GM23338 (cell line): ENCODE results near the gene EIF4E. TPM values are rescaled to one million over a fixed set of nuclear protein-coding genes. Genes with fewer than 3 reads are reported as not detected.

Source experiments
- ATAC-seq: fragments of 200-7000 bp; cut with Tn5 transposase; 3 replicates; pipeline ENCODE4 v1.9.1; 2020
- DNase-seq: peaks from one replicate; pipeline ENCODE4 v3.0.0-alpha.2; 2015; ENCODE audit warnings: low spot score
- H2AFZ ChIP-seq: fragments of 200-600 bp; sonication (generic); 2 replicates; pipeline ENCODE4 v1.8.0; 2016; ENCODE audit warnings: antibody characterized with exemption, mild to moderate bottlenecking, moderate library complexity
- H3F3A ChIP-seq: fragments of 200-600 bp; sonication (generic); replicated peaks from 2 replicates; pipeline ENCODE4 v1.8.0; 2017; ENCODE audit warnings: antibody characterized with exemption, mixed run types, low read depth
- H3K27ac ChIP-seq: fragments of 200-600 bp; sonication (generic); 2 replicates; pipeline ENCODE4 v1.6.1; 2016; ENCODE audit warnings: low read depth
- H3K27me3 ChIP-seq: fragments of 200-600 bp; sonication (generic); 2 replicates; pipeline ENCODE4 v1.8.0; 2016; ENCODE audit warnings: mild to moderate bottlenecking, mixed run types, moderate library complexity; ENCODE audit not compliant: insufficient read depth
- H3K36me3 ChIP-seq: fragments of 200-600 bp; sonication (generic); 2 replicates; pipeline ENCODE4 v1.8.0; 2016; ENCODE audit warnings: mild to moderate bottlenecking; ENCODE audit not compliant: insufficient read depth
- H3K4me1 ChIP-seq: fragments of 200-600 bp; sonication (generic); 2 replicates; pipeline ENCODE4 v1.8.0; 2016; ENCODE audit warnings: mild to moderate bottlenecking, moderate library complexity; ENCODE audit not compliant: insufficient read depth
- H3K4me2 ChIP-seq: fragments of 200-600 bp; sonication (generic); 2 replicates; pipeline ENCODE4 v1.7.1; 2017; ENCODE audit warnings: mixed run types
- H3K4me3 ChIP-seq: fragments of 200-600 bp; sonication (generic); 2 replicates; pipeline ENCODE4 v1.6.1; 2016; ENCODE audit warnings: mixed run types
- H3K79me2 ChIP-seq: fragments of 200-600 bp; sonication (generic); replicated peaks from 2 replicates; pipeline ENCODE4 v1.8.0; 2017; ENCODE audit warnings: mild to moderate bottlenecking; ENCODE audit not compliant: insufficient read depth
- H3K9me2 ChIP-seq: fragments of 200-600 bp; sonication (generic); 2 replicates; pipeline ENCODE4 v1.8.0; 2017; ENCODE audit not compliant: insufficient read depth
- H4K20me1 ChIP-seq: fragments of 200-600 bp; sonication (generic); replicated peaks from 2 replicates; pipeline ENCODE4 v1.8.0; 2017; ENCODE audit warnings: mild to moderate bottlenecking; ENCODE audit not compliant: insufficient read depth
- H3K27ac Mint-ChIP-seq: 2 replicates; pipeline ENCODE4 v1.8.0; 2020; ENCODE audit warnings: inconsistent platforms, mild to moderate bottlenecking, moderate library complexity, mixed read lengths
- H3K27me3 Mint-ChIP-seq: 3 replicates; pipeline ENCODE4 v1.8.0; 2022; ENCODE audit warnings: low read depth, mild to moderate bottlenecking, moderate library complexity, mixed read lengths, inconsistent platforms; ENCODE audit not compliant: insufficient read depth, poor library complexity
- H3K36me3 Mint-ChIP-seq: 3 replicates; pipeline ENCODE4 v1.8.0; 2021; ENCODE audit warnings: low read depth, mild to moderate bottlenecking, inconsistent platforms, moderate library complexity, mixed read lengths
- H3K4me1 Mint-ChIP-seq: 3 replicates; pipeline ENCODE4 v1.8.0; 2020; ENCODE audit warnings: mild to moderate bottlenecking, inconsistent platforms, mixed read lengths
- H3K4me3 Mint-ChIP-seq: 3 replicates; pipeline ENCODE4 v1.8.0; 2021; ENCODE audit warnings: moderate library complexity, mild to moderate bottlenecking, inconsistent platforms, mixed read lengths
- H3K9me3 Mint-ChIP-seq: 3 replicates; pipeline ENCODE4 v1.8.0; 2020; ENCODE audit warnings: moderate library complexity, mild to moderate bottlenecking, inconsistent platforms, mixed read lengths
- EZH2 ChIP-seq: fragments of 200-600 bp; sonication (generic); IDR thresholded peaks from one replicate; pipeline ENCODE4 v1.8.0; 2017; ENCODE audit warnings: antibody characterized with exemption, mild to moderate bottlenecking, low read depth; ENCODE audit not compliant: unreplicated experiment
- EZH2phosphoT487 ChIP-seq: fragments of 200-600 bp; sonication (generic); IDR thresholded peaks from one replicate; pipeline ENCODE4 v1.8.1; 2018; ENCODE audit warnings: antibody characterized with exemption; ENCODE audit not compliant: unreplicated experiment
- NANOG ChIP-seq: IDR thresholded peaks from 2 replicates; pipeline ENCODE4 v1.6.1; 2016; ENCODE audit warnings: antibody characterized with exemption, borderline replicate concordance
- ZNF114 ChIP-seq: fragments of 250-450 bp; sonication (Bioruptor Pico); IDR thresholded peaks from 2 replicates; pipeline ENCODE4 v1.5.0; 2020; ENCODE audit warnings: mild to moderate bottlenecking, moderate library complexity
- polyA plus RNA-seq: library from polyadenylated mRNA; unstranded; fragments of >200 nt; fragmentation: Nextera tagmentation; extraction: Ambion mirVana; gene quantifications from 2 replicates; pipeline ENCODE4 v1.2.1, GENCODE V29; 2016
- total RNA-seq: library from RNA; depleted of rRNA; stranded (reverse); fragments of >200 nt; shearing (Covaris generic); gene quantifications from 2 replicates; pipeline ENCODE4 v1.2.3, GENCODE V29; 2014
- TF ChIP-seq, protein P1 (sequence below): IDR thresholded peaks from one replicate; pipeline ENCODE4 v1.6.1; 2018; ENCODE audit warnings: antibody characterized with exemption; ENCODE audit not compliant: unreplicated experiment
- TF ChIP-seq, protein P2 (sequence below): IDR thresholded peaks from 2 replicates; pipeline ENCODE4 v1.6.1; 2016; ENCODE audit warnings: antibody characterized with exemption
- TF ChIP-seq, protein P3 (sequence below), 2 experiments: fragments of 200-600 bp in 1 of 2; sonication (generic) in 1 of 2; conservative IDR thresholded peaks; 2 replicates each; pipeline versions ENCODE4 v1.5.1 to v1.6.1; 2016 to 2017; ENCODE audit warnings: antibody characterized with exemption in 2 of 2, low read depth in 2 of 2, mild to moderate bottlenecking in 2 of 2, moderate library complexity in 1 of 2

EIF4E gene
- total and polyA plus RNA-seq, 2 experiments from 2014 or later, result 113 to 351 TPM

DNA sequence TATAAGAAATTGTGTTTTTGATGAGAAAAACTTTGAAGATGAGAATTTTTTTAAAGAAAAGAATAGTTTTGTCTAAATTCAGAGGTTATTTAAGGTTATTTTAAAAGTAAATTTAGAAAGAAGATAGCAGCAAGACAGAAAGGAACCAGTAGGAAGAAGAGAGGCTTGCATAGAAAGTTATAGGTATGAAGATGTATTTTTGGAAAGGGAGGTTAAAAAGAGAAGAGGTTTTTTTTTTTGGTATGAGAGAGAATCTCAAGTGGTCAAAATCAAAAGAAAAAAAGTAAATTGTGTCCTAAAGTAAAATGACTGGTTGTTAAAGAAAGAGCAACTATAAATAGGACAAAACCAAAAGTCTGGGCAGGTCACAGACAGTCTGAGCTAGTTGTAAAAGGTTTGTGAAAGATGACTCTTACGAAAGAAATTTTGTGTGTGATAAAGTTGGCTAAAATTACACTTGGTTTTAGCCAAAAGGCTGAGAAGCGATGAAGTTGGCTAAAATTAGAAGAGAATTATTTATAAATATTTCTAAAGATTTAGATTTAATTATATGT, 16.4 kb upstream of the EIF4E start (continued):
- TF ChIP-seq, protein P1, sequence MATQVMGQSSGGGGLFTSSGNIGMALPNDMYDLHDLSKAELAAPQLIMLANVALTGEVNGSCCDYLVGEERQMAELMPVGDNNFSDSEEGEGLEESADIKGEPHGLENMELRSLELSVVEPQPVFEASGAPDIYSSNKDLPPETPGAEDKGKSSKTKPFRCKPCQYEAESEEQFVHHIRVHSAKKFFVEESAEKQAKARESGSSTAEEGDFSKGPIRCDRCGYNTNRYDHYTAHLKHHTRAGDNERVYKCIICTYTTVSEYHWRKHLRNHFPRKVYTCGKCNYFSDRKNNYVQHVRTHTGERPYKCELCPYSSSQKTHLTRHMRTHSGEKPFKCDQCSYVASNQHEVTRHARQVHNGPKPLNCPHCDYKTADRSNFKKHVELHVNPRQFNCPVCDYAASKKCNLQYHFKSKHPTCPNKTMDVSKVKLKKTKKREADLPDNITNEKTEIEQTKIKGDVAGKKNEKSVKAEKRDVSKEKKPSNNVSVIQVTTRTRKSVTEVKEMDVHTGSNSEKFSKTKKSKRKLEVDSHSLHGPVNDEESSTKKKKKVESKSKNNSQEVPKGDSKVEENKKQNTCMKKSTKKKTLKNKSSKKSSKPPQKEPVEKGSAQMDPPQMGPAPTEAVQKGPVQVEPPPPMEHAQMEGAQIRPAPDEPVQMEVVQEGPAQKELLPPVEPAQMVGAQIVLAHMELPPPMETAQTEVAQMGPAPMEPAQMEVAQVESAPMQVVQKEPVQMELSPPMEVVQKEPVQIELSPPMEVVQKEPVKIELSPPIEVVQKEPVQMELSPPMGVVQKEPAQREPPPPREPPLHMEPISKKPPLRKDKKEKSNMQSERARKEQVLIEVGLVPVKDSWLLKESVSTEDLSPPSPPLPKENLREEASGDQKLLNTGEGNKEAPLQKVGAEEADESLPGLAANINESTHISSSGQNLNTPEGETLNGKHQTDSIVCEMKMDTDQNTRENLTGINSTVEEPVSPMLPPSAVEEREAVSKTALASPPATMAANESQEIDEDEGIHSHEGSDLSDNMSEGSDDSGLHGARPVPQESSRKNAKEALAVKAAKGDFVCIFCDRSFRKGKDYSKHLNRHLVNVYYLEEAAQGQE, result no peak
- TF ChIP-seq EZH2, result no peak
- TF ChIP-seq, protein P2, sequence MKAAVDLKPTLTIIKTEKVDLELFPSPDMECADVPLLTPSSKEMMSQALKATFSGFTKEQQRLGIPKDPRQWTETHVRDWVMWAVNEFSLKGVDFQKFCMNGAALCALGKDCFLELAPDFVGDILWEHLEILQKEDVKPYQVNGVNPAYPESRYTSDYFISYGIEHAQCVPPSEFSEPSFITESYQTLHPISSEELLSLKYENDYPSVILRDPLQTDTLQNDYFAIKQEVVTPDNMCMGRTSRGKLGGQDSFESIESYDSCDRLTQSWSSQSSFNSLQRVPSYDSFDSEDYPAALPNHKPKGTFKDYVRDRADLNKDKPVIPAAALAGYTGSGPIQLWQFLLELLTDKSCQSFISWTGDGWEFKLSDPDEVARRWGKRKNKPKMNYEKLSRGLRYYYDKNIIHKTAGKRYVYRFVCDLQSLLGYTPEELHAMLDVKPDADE, result no peak
- TF ChIP-seq NANOG, result no peak
- TF ChIP-seq, protein P3, sequence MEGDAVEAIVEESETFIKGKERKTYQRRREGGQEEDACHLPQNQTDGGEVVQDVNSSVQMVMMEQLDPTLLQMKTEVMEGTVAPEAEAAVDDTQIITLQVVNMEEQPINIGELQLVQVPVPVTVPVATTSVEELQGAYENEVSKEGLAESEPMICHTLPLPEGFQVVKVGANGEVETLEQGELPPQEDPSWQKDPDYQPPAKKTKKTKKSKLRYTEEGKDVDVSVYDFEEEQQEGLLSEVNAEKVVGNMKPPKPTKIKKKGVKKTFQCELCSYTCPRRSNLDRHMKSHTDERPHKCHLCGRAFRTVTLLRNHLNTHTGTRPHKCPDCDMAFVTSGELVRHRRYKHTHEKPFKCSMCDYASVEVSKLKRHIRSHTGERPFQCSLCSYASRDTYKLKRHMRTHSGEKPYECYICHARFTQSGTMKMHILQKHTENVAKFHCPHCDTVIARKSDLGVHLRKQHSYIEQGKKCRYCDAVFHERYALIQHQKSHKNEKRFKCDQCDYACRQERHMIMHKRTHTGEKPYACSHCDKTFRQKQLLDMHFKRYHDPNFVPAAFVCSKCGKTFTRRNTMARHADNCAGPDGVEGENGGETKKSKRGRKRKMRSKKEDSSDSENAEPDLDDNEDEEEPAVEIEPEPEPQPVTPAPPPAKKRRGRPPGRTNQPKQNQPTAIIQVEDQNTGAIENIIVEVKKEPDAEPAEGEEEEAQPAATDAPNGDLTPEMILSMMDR (conservative IDR thresholded peaks at IDR 0.05; ENCODE audit: low read depth in 2 of 2), result no peak
- TF ChIP-seq EZH2phosphoT487, result no peak

DNA sequence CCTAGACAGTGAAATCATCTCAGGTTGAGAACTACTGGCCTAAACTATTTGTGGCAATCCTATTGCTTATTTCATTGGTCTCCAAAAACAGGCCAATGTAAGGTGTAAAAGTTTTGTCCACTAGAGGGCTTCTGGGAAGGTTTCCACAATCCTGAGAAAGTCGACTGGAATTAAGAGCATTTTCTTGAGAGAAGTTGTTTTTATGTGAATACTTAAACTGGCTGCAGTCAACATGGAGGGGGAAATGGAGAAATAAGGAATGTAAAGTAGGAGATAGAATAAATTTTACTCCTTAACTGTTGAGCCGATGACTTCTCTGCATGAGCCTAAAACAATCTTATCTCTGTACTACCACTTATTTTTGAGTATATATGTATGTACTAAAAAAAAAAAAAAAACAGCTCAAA, 11.0 kb upstream of the EIF4E start:
- Mint-ChIP-seq H3K4me1 (peaks cover 24% of the 10 kb centered on the region), H3K36me3 (peaks cover 13% of the 10 kb centered on the region), H3K4me3 (no peak overlapping the region), H3K27ac (no peak overlapping the region), H3K27me3 (peaks cover 8% of the 10 kb centered on the region), H3K9me3 (peaks cover 15% of the 10 kb centered on the region)
- DNase-seq, result peak; percentile 86
- TF ChIP-seq ZNF114 (CRISPR knock-in tag) (no peak), EZH2phosphoT487 (no peak)
- TF ChIP-seq, protein P3 (conservative IDR thresholded peaks at IDR 0.05; ENCODE audit: low read depth in 2 of 2), result peak; percentile 66 to 86
- Histone ChIP-seq H3K27ac (no peak overlapping the region), H3K4me1 (peaks cover 6% of the 10 kb centered on the region), H3K36me3 (no peaks in the 10 kb centered on the region), H3F3A (no peaks in the 10 kb centered on the region), H3K4me3 (no peak overlapping the region), H2AFZ (no peak overlapping the region), H3K9me2 (peaks cover 3% of the 10 kb centered on the region; the same call in 1 of the 2 replicates), H3K79me2 (no peaks in the 10 kb centered on the region), H4K20me1 (no peaks in the 10 kb centered on the region), H3K27me3 (no peaks in the 10 kb centered on the region), H3K4me2 (no peak overlapping the region)
- peak; percentile 71 for ATAC-seq
